Heart left ventricle (tissue), 13 donors: ENCODE results near the gene PRSS33.

Source experiments
- CTCF ChIP-seq, 12 donors: fragments of 200-600 bp; sonication (generic) in 4 of 12; IDR thresholded peaks; one replicate each; pipeline versions ENCODE4 v1.5.0 to v1.8.0; 2018 to 2022; ENCODE audit warnings: antibody characterized with exemption in 12 of 12, mild to moderate bottlenecking in 5 of 12
- POLR2A ChIP-seq, 2 donors: fragments of 450-650 bp; IDR thresholded peaks; one replicate each; pipeline ENCODE4 v1.6.1; 2017; ENCODE audit warnings: antibody characterized with exemption in 2 of 2, mild to moderate bottlenecking in 2 of 2, moderate library complexity in 2 of 2
- donor health status: ischemic (EF 13 %, LVEDD 7.1; RV severe dilation, severe dysfunction).
- donor health status: DM: no; HTN: yes; CAD: no.
- donor health status: DM: no; HTN: no; CAD: no.
- donor health status: ischemic (EF 25% LVEDD 6.9; RV normal size, moderate dysfunction).
- donor health status: ischemic (EF 25% LVEDD 5.7; RV mildly dilated, moderate dysfunction).
- donor health status: ischemic (EF 35%, LVEDD 5.7; RV mildly dilated, moderate dysfunction).
- donor health status: nonischemic (EF 11% LVEDD 7.7; RV severe dilation, severe dysfunction).
- donor health status: DM: yes; HTN: yes; CAD: no.
- donor health status: PGD.
- donor health status: ischemic (EF 29% LVEDD 5.4; RV normal size, mild dysfunction).
- donor health status: nonischemic (EF 23%, LVEDD 6.1; RV moderate dilation, normal function).

- TF ChIP-seq POLR2A (IDR thresholded peaks at IDR 0.05) (no peak), CTCF (IDR thresholded peaks at IDR 0.05) (no peak)
Observed at GRCh38 chr16:2752850-2753732, 34.3 kb downstream of the PRSS33 start.
